ENCODE measurements around the gene KIDINS220.

DNA sequence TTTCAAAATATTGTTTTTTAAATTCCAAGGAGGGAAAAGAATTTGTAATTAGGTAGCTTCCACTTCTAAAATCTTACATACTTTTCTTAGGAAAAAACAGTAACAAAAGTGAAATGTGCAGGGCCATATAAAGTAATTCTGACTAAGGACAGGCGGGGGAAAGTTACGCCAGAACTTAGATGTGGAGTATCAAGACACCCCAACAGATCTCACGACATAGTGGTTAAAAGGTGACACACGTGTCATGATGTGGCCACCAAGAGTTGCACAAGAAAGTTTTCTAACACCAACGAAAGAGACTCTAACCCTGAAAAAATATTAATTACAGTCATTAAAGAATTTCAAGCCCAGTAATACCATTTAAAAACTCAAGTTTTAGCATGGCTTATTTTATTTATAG is 51.0 kb downstream of the KIDINS220 start:
- no peak for TF ChIP-seq EZH2 (IDR thresholded peaks at IDR 0.05; ENCODE audit: insufficient read depth, low read length)
- TF ChIP-seq, protein P1, sequence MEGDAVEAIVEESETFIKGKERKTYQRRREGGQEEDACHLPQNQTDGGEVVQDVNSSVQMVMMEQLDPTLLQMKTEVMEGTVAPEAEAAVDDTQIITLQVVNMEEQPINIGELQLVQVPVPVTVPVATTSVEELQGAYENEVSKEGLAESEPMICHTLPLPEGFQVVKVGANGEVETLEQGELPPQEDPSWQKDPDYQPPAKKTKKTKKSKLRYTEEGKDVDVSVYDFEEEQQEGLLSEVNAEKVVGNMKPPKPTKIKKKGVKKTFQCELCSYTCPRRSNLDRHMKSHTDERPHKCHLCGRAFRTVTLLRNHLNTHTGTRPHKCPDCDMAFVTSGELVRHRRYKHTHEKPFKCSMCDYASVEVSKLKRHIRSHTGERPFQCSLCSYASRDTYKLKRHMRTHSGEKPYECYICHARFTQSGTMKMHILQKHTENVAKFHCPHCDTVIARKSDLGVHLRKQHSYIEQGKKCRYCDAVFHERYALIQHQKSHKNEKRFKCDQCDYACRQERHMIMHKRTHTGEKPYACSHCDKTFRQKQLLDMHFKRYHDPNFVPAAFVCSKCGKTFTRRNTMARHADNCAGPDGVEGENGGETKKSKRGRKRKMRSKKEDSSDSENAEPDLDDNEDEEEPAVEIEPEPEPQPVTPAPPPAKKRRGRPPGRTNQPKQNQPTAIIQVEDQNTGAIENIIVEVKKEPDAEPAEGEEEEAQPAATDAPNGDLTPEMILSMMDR (IDR thresholded peaks at IDR 0.05; ENCODE audit: insufficient read depth, low read depth, low read length), result no peak
